Measurements from ENCODE around the gene SYT15. TPM values are rescaled to one million over a fixed set of nuclear protein-coding genes. Genes with fewer than 3 reads are reported as not detected.
A peak's percentile ranks its signal among the peaks of the same experiment; 100 is the strongest.
"Not testable (repeated sequence)": the region's sequence is repeated elsewhere in the genome, so short reads cannot be mapped to it uniquely, and the experiment has no call there.

SYT15 gene
- polyA plus RNA-seq, 1 of the 3 experiments (the other 2 are of a cell fraction), result 0.07 TPM

DNA sequence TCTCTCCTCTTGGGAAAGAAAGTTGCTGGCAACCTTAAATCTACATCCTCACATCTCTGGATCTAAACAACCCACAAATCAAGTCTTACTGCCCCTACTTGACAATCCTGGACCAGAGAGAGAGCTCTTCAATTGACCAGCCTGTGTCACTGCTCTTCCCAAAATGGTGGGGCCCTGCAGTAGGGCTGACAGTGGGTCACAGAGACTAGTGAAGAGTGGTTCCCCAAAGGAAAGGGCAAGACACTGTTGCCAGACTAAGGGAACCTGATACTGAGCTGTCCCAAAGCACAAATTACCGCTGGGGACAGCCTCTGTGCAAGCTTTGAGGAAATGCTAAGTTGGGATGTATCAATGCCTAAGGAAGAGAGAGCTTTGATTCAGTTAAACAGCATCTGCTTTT lies 18.0 kb upstream of the SYT15 start:
- CTCF ChIA-PET, result interaction anchor here (1.1 to 1.4 kb wide), 2 partner anchors 8 to 332 kb away, joined by 3 to 6 read pairs; no protein-coding TSS in a partner anchor
- 54% methylated on average over 1 of the region's 1 CpG for WGBS (ENCODE audit: low lambda C conversion rate)

DNA sequence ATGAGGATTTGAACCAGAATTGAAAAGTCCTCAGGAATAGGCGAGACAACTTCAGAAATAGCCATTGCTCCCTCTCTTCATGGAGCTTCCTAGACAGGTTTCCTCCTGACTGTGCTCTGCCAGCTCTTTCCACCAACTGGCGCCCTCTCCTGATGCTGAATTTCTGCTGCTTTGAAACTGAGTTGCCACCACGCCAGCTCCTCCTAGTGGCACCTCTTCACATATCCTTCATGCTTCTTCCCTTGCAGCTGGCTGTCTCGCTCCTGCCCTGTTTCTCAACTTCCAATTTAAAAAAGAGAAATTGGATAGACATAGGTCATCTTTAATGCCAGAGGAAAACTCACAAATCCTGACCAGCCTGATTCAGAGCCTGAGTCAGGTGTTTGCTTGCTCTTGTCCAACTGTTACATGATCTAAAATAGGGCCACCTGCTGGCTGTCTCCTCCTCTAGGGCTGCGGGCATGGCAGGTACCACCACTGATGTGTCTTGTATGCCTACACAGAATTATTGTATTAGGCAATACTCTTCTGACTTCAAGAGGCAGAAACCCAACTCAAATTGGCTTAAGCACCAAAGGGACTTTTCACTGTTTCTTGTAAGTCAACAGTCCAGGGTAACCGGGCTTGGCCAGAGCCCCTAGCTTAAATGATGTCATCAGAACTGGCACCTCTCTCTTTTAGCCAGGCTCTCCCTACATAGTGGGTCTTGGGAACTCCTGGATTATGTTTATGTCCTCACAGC lies 13.2 kb upstream of the SYT15 start:
- H3K36me3 ChIP-seq (replicated peaks in 1 of 2; ENCODE audit: control insufficient read depth in 1 of 2, insufficient read depth in 2 of 2, low read length in 1 of 2); H3K79me2 ChIP-seq (ENCODE audit: insufficient read depth); POLR2A ChIA-PET; H3K4me3 ChIP-seq (ENCODE audit: low read depth in 2 of 2, low read length in 1 of 2); H4K20me1 ChIP-seq (ENCODE audit: insufficient read depth); H3K4me2 ChIP-seq; H3K27ac ChIP-seq (ENCODE audit: low read depth in 2 of 2, low read length in 1 of 2); H2AFZ ChIP-seq (ENCODE audit: low read depth); H3K9me3 ChIP-seq; H3K9me2 ChIP-seq; H3F3A ChIP-seq (replicated peaks; ENCODE audit: insufficient read depth); H3K4me1 ChIP-seq (ENCODE audit: control insufficient read depth in 1 of 2, insufficient read depth in 2 of 2, low read depth in 1 of 2, low read length in 1 of 2); H3K9ac ChIP-seq; H3K27me3 ChIP-seq (ENCODE audit: insufficient read depth): not testable (repeated sequence)
- WGBS (ENCODE audit: low lambda C conversion rate), result 4% methylated on average over 4 of the region's 6 CpGs
- TF ChIP-seq RAD21 (IDR thresholded peaks at IDR 0.05; ENCODE audit: low read length) (peak; percentile 69), SMC3 (IDR thresholded peaks at IDR 0.05; ENCODE audit: low read depth, low read length) (peak; percentile 75)
- TF ChIP-seq, protein P1, sequence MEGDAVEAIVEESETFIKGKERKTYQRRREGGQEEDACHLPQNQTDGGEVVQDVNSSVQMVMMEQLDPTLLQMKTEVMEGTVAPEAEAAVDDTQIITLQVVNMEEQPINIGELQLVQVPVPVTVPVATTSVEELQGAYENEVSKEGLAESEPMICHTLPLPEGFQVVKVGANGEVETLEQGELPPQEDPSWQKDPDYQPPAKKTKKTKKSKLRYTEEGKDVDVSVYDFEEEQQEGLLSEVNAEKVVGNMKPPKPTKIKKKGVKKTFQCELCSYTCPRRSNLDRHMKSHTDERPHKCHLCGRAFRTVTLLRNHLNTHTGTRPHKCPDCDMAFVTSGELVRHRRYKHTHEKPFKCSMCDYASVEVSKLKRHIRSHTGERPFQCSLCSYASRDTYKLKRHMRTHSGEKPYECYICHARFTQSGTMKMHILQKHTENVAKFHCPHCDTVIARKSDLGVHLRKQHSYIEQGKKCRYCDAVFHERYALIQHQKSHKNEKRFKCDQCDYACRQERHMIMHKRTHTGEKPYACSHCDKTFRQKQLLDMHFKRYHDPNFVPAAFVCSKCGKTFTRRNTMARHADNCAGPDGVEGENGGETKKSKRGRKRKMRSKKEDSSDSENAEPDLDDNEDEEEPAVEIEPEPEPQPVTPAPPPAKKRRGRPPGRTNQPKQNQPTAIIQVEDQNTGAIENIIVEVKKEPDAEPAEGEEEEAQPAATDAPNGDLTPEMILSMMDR (IDR thresholded peaks at IDR 0.05), result peak; percentile 73
- CTCF ChIA-PET, result interaction anchor here (0.6 to 1.6 kb wide), 5 partner anchors 9 to 339 kb away, joined by 3 to 7 read pairs (median 5); partner anchors contain the start of gene GPRIN2
- peak; percentile 52 for DNase-seq

More for the DNA sequence above, 18.0 kb upstream of the SYT15 start:
- no peak for TF ChIP-seq MEF2A (IDR thresholded peaks at IDR 0.05; ENCODE audit: borderline replicate concordance, low read depth)
- TF ChIP-seq FOXM1 (IDR thresholded peaks at IDR 0.05; ENCODE audit: low read depth), result no peak
- no peak for TF ChIP-seq CHD2 (IDR thresholded peaks at IDR 0.05; ENCODE audit: low read length, partially characterized antibody)
- TF ChIP-seq RXRA (IDR thresholded peaks at IDR 0.05; ENCODE audit: borderline replicate concordance, low read depth), result no peak
- no peak for TF ChIP-seq SMC3 (IDR thresholded peaks at IDR 0.05; ENCODE audit: low read depth, low read length)
- TF ChIP-seq TEAD4 (IDR thresholded peaks at IDR 0.05; ENCODE audit: borderline replicate concordance, insufficient read depth), result no peak
- TF ChIP-seq RAD21 (IDR thresholded peaks at IDR 0.05; ENCODE audit: low read length), result no peak
- no peak for TF ChIP-seq GABPA (IDR thresholded peaks at IDR 0.05; ENCODE audit: low read depth)
- TF ChIP-seq, protein P1 (IDR thresholded peaks at IDR 0.05), result no peak
- TF ChIP-seq RCOR1 (IDR thresholded peaks at IDR 0.05; ENCODE audit: low read length), result no peak
- TF ChIP-seq RFX5 (IDR thresholded peaks at IDR 0.05; ENCODE audit: low read length), result no peak
- no peak for TF ChIP-seq MXI1 (IDR thresholded peaks at IDR 0.05; ENCODE audit: low read depth, low read length)
- no peak for TF ChIP-seq ELF1 (IDR thresholded peaks at IDR 0.05)
- no peak for TF ChIP-seq NFIC (IDR thresholded peaks at IDR 0.05; ENCODE audit: borderline replicate concordance)
- no peaks in the 10 kb centered on the region for H3K9me3 ChIP-seq
- H3K36me3 ChIP-seq (replicated peaks in 1 of 2; ENCODE audit: control insufficient read depth in 1 of 2, insufficient read depth in 2 of 2, low read length in 1 of 2), result no peaks in the 10 kb centered on the region
- POLR2A ChIA-PET, result no interaction called here
- H3K79me2 ChIP-seq (ENCODE audit: insufficient read depth), result no peaks in the 10 kb centered on the region
- H2AFZ ChIP-seq (ENCODE audit: low read depth), result no peak overlapping the region
- H3F3A ChIP-seq (replicated peaks; ENCODE audit: insufficient read depth), result no peaks in the 10 kb centered on the region
- no peaks in the 10 kb centered on the region for H4K20me1 ChIP-seq (ENCODE audit: insufficient read depth)
- DNase-seq, result no peak
- no peak overlapping the region for H3K27ac ChIP-seq (ENCODE audit: low read depth in 2 of 2, low read length in 1 of 2)
- H3K4me1 ChIP-seq (ENCODE audit: control insufficient read depth in 1 of 2, insufficient read depth in 2 of 2, low read depth in 1 of 2, low read length in 1 of 2), result peaks cover 0 to 3% of the 10 kb centered on the region in 2 experiments; a peak in 1 of 4 replicates
- H3K4me2 ChIP-seq, result no peak overlapping the region
- H3K9me2 ChIP-seq, result no peaks in the 10 kb centered on the region
- H3K4me3 ChIP-seq (ENCODE audit: low read depth in 2 of 2, low read length in 1 of 2), result no peak overlapping the region
- peaks cover 37% of the 10 kb centered on the region for H3K27me3 ChIP-seq (ENCODE audit: insufficient read depth)
- no peak overlapping the region for H3K9ac ChIP-seq

DNA sequence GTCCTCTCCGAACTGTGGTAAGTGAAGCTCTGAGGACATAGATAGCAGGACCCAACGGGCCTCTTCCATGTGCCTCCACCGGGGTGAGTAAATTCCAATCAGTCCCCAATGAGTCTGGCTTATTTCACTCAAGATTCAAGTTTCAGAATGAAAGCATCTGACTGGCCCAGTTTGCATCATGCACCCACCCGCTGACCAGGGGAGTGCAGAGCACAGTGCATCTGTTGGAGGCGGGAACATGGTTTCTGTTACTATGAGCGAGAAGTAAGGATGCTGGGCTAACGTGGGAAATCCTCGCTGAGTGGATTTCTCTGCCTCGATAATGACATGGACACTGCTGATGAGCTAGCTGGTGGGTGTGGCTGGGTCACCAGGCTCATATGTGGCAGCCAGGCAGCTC lies 11.8 kb upstream of the SYT15 start:
- CTCF ChIA-PET; H3F3A ChIP-seq (replicated peaks; ENCODE audit: insufficient read depth); H3K4me3 ChIP-seq (ENCODE audit: low read depth in 2 of 2, low read length in 1 of 2); H3K4me2 ChIP-seq; H2AFZ ChIP-seq (ENCODE audit: low read depth); H3K9me3 ChIP-seq; H3K27me3 ChIP-seq (ENCODE audit: insufficient read depth); H3K27ac ChIP-seq (ENCODE audit: low read depth in 2 of 2, low read length in 1 of 2); H3K36me3 ChIP-seq (replicated peaks in 1 of 2; ENCODE audit: control insufficient read depth in 1 of 2, insufficient read depth in 2 of 2, low read length in 1 of 2); H3K9ac ChIP-seq; H3K4me1 ChIP-seq (ENCODE audit: control insufficient read depth in 1 of 2, insufficient read depth in 2 of 2, low read depth in 1 of 2, low read length in 1 of 2); DNase-seq; H3K9me2 ChIP-seq; H3K79me2 ChIP-seq (ENCODE audit: insufficient read depth); POLR2A ChIA-PET; H4K20me1 ChIP-seq (ENCODE audit: insufficient read depth): not testable (repeated sequence)
- 81% methylated on average over 3 of the region's 9 CpGs for WGBS (ENCODE audit: low lambda C conversion rate)

DNA sequence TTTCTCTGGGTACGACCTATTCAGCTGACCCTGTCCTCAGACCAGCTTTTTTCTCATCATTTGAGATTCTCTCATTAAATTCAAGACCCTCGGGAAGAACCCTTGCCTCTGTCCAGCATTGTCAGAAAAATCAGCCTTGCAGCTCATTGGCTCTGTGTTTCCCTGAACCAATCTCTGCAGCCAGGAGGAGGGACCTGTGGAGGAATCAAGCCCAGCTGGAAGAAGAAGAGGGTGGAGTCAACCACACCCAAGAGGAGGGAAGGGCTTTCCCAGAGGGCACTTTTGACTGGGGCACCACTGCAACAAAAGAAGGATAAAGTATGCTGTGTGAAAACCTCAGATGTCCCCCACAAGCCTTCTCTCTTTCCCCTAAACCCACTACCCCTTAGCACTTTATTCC lies 8.3 kb upstream of the SYT15 start:
- H3K4me1 ChIP-seq (ENCODE audit: control insufficient read depth in 1 of 2, insufficient read depth in 2 of 2, low read depth in 1 of 2, low read length in 1 of 2); POLR2A ChIA-PET; H3K36me3 ChIP-seq (replicated peaks in 1 of 2; ENCODE audit: control insufficient read depth in 1 of 2, insufficient read depth in 2 of 2, low read length in 1 of 2); H3K9me3 ChIP-seq; H3K4me3 ChIP-seq (ENCODE audit: low read depth in 2 of 2, low read length in 1 of 2); H3K79me2 ChIP-seq (ENCODE audit: insufficient read depth); H3K4me2 ChIP-seq; CTCF ChIA-PET; H3K27me3 ChIP-seq (ENCODE audit: insufficient read depth); H2AFZ ChIP-seq (ENCODE audit: low read depth); DNase-seq; H4K20me1 ChIP-seq (ENCODE audit: insufficient read depth); H3K9ac ChIP-seq; H3F3A ChIP-seq (replicated peaks; ENCODE audit: insufficient read depth); H3K9me2 ChIP-seq; H3K27ac ChIP-seq (ENCODE audit: low read depth in 2 of 2, low read length in 1 of 2): not testable (repeated sequence)
- no CpG with 5 or more reads among the region's 2 CpGs for WGBS (ENCODE audit: low lambda C conversion rate)
